Skin epidermis (tissue), 12 donors: ENCODE measurements around the gene CSRP1.
"Not testable (repeated sequence)": the region's sequence is repeated elsewhere in the genome, so short reads cannot be mapped to it uniquely, and the experiment has no call there.

Source experiments
- H3K27ac ChIP-seq, 21 experiments: fragments of 200-600 bp; sonication (generic) in 11 of 21; one replicate each; pipeline ENCODE4 v1.5.0; 2020; ENCODE audit warnings: mild to moderate bottlenecking in 3 of 21, inconsistent platforms in 2 of 21, moderate library complexity in 2 of 21
- H3K4me3 ChIP-seq, 7 experiments: fragments of 200-600 bp; sonication (generic) in 2 of 7; one replicate each; pipeline ENCODE4 v1.5.0; 2020; ENCODE audit warnings: inconsistent platforms in 2 of 7, mild to moderate bottlenecking in 2 of 7, moderate library complexity in 1 of 7

The CSRP1 gene

GRCh38 chr1:201486187-201486586, 20.7 kb downstream of the CSRP1 start:
- Histone ChIP-seq H3K4me3 (no peak overlapping the region), H3K27ac (peak overlapping the region in 1 of 21 experiments; percentile 16)

GRCh38 chr1:201485184-201485774, 21.6 kb downstream of the CSRP1 start:
- Histone ChIP-seq H3K27ac (peak overlapping the region in 1 of 21 experiments; percentile 16), H3K4me3 (no peak overlapping the region)

GRCh38 chr1:201483373-201483949, 23.5 kb downstream of the CSRP1 start:
- Histone ChIP-seq H3K27ac (peak overlapping the region in 2 of 21 experiments; percentile 18 to 40), H3K4me3 (no peak overlapping the region)

DNA sequence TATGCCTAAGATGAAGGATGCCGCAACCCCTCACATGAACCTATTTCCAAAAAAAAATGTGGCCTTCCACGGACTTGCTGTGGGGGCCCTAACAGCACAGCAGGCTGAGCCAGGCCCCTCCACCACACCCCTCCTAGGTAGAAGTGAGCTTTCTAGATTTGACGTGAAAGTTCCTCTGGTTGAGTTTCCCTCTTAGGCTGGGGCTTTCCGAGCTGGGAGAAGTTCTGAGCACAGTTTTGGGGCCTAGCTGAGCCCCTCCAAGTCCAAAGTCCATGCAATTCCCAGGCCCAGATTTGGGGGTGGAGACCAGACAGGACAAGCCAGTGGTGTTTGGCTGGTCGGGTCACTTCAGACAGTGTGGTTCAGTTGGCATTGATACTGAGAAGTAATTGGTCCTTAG, 24.2 kb downstream of the CSRP1 start:
- H3K4me3 ChIP-seq, result no peak overlapping the region
- peak overlapping the region in 5 of 21 experiments; percentile 0 to 77 (median 32) for H3K27ac ChIP-seq

DNA sequence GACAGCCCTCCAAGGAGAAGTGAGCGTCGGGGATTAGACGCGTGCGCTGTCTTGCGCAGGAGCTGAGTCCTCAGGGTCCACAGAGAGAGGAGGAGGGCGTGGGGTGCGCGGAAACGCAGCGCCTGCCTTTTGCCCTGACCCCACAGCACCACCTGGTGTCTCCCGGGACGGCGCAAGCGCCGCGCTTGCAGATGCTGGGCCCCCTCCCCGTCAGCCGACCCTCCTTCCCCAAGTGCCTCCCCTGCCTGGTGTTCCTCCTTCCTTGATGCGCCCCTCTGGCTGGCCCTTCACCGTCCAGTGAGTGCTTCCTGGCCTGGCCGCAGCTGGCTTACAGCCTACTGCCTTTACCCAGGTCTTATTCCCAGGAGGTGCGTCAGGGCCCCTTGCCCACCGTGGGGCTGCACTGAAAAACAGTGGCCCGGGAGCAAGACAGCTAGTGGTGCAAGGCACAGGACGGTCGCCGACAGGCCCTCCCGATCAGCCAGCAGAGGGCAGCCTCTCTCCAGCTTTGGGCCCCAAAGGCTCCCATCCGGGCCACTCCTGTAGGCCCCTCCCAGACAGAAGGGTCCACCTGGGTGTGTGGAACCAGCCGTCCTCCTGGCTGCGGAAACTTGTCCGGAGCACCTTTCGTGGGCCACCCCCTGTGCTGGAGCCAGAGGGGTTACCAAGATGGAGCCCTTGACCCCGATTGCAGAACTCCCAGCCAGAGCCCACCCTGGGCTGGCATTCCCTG, 25.0 kb downstream of the CSRP1 start:
- Histone ChIP-seq H3K4me3 (peak overlapping the region in 5 of 7 experiments; percentile 7 to 38 (median 33)), H3K27ac (peak overlapping the region in 9 of 21 experiments; percentile 54 to 82 (median 71))

GRCh38 chr1:201481004-201481380, 25.9 kb downstream of the CSRP1 start:
- peak overlapping the region in 16 of 21 experiments; percentile 1 to 82 (median 61) for H3K27ac ChIP-seq
- H3K4me3 ChIP-seq, result peak overlapping the region; percentile 7 to 38 (median 19)

DNA sequence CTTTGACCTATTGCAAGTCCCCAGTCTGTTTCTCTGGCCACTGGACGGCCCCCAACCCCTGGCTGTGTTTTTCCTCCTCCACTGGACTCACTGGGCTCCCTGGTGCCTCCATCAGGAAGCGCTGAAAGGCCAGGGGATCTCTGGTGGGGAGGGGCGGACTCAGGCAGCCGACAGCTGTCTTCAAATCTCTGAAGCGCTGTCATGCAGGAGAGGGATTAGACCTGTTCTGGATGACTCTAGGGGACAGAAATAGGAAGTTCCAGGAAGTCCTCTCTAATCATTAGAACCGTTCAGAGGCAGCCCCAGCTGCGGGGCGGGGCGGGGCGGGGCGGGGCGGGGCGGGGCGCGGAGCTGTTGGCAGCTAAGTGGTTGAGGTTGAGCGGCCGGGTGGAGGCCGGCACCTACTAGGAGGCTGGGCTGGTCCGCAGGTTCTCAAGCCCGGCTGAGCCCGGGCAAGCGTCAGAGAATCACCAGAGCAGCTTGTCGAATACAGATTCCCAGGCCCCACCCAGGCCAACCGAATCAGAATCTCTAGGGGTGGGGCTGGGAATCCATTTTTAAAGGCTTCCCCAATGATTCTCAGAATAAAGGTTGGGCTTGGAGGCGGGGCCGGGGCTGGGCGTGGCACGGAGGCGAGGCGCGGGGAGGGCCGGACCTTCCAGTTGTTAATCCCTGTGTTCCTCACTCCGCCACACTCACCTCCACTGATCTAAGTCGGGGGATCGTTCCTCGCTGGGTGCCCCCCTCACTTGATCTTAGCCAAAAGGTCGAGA, 26.5 kb downstream of the CSRP1 start:
- H3K27ac ChIP-seq, result peak overlapping the region in 19 of 21 experiments; percentile 6 to 82 (median 63)
- peak overlapping the region; percentile 7 to 38 (median 19) for H3K4me3 ChIP-seq

GRCh38 chr1:201479201-201479730, 27.7 kb downstream of the CSRP1 start:
- Histone ChIP-seq H3K4me3 (no peak overlapping the region), H3K27ac (peak overlapping the region in 16 of 21 experiments; percentile 15 to 87 (median 64))

GRCh38 chr1:201478666-201479065, 28.3 kb downstream of the CSRP1 start:
- H3K27ac ChIP-seq, result peak overlapping the region in 14 of 21 experiments; percentile 15 to 87 (median 58)
- not testable (repeated sequence) for H3K4me3 ChIP-seq

- Histone ChIP-seq H3K4me3 (peak overlapping the region in 1 of 7 experiments; percentile 6), H3K27ac (peak overlapping the region in 17 of 21 experiments; percentile 65 to 84 (median 77))
Measured at GRCh38 chr1:201476670-201477344, 30.1 kb downstream of the CSRP1 start.

DNA sequence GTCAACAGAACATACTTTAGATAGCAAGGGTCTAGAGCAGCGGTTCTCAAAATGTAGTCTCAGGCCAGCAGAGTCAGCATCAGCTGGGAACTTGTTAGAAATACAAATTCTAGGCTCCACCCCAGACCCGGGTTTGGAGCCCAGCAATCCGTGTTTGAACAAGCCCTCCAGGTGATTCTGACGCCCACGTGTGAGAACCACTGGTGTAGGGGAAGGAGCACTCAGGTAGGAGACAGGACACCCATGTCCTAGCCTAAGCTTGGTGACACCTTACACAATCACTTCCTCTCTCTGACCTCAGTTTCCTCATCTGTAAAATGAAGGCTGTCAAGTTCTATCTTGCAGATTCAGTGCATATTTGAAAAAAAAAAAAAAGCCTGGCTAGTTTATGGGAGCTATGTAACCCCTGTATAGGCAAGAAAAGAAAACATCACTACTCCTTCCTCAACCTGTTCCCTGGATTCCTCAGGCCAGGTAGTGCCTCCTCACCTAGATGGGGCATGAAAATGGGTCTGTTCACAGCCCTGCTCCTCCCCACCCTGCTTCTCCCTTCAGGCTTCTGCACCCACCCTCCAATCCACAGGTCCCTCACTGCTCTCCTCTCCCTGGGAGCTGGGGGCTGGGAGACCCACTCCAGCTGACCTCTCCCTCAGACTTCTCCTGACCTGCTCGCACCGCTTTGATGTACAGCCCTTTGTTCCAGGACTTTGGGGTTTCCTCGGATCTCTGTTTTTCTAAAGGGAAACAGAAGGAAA, 30.8 kb downstream of the CSRP1 start:
- Histone ChIP-seq H3K4me3 (peak overlapping the region in 1 of 7 experiments; percentile 6), H3K27ac (peak overlapping the region in 18 of 21 experiments; percentile 33 to 84 (median 77))

DNA sequence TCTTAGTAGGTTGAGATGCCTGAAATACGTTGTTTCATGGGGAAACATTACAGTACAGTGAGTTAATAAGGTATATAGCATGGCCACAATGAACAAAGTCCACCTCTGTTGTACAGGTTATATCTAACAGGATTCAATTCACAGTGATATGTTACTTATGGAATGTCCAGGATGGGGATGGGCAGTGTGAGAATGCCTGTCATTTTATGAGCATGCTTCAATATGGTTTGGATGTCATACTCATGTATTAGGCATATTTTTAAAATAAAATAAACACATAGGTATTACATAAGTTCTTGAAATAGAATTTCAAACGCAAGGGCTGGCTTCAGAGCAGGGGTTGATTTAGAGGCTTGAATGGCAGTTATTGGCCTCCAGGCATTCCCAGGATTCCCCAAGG, 31.8 kb downstream of the CSRP1 start:
- peak overlapping the region in 5 of 21 experiments; percentile 15 to 84 (median 58) for H3K27ac ChIP-seq
- no peak overlapping the region for H3K4me3 ChIP-seq

- no peak overlapping the region for H3K4me3 ChIP-seq
- H3K27ac ChIP-seq, result no peak overlapping the region
Measured at GRCh38 chr1:201473296-201473695, 33.6 kb downstream of the CSRP1 start.

DNA sequence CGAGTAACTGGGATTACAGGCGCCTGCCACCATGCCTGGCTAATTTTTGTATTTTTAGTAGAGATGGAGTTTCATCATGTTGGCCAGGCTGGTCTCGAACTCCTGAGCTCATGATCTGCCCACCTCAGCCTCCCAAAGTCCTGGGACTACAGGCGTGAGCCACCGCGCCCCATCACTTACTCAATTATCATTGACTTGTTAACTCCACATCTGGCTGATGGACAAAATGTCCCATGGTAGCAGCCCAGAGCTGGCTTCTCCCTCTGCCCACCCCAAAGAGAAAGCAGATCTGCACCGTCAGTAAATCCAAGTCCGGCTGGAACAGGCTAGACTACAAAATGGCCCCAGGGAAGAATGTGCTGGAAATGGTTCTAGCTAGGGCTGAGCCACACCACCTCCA, 34.6 kb downstream of the CSRP1 start:
- H3K4me3 ChIP-seq, result not testable (repeated sequence)
- peak overlapping the region in 2 of 21 experiments; percentile 3 to 18 for H3K27ac ChIP-seq

DNA sequence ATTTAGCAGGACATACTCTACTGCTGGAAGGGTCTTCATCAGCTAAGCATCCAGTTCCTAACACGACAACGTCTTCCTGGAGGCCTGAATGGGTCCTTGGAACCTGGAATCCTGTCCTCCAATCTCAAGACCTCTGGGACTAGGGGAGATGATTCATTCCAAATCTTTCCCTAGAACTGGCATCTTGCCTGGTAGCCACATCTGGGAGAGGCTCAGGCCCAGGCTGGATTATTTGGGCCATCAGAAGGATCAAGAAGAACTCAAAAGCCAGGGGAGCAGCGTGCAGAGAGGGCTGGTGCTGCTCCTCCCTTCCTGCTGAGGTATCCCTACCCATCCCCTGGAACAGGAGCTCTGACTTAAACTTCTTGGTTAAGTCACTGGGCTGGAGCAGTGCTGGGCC, 35.2 kb downstream of the CSRP1 start:
- Histone ChIP-seq H3K4me3 (no peak overlapping the region), H3K27ac (peak overlapping the region in 3 of 21 experiments; percentile 3 to 94 (median 62))

DNA sequence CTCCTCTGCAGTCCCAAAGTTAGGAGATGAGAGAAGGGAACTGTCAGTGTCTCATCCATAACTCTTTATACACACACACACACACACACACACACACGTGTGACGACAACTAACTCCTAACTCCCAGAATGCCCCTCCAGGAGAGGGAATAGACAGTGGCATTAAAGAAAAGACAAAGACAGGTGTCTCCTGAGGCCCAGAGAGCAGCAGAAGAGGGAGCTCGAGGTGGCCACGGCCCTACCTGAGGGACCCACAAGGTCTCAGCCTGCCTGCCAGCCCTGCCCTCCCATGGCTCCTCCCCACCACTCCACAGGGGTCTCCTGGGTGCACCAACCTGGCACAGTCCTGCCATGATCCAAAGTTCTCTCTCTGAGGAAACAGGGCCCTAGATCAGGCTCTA, 36.3 kb downstream of the CSRP1 start:
- H3K27ac ChIP-seq, result peak overlapping the region in 3 of 21 experiments; percentile 88 to 95 (median 94)

DNA sequence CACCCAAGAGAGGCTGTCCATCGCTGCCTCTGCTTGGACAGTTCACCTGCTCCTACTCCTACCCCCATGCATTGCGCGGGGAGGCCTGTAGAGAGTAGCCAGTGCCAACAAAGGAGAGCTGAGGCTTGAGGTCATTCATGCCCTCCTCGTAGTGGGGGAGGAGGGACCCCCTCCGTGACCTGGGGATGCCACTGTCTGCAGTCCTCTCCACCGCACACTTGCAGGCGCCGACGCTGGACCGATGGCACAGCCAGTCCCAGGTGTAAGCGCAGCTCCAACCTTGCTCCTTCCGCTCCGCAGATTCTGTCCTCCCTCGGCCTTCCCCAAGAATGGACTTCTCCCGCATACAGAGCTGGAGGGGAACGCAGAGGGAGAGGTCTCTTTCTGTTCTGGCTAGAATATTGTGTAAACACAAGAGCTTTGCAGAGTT, 37.3 kb downstream of the CSRP1 start:
- peak overlapping the region; percentile 53 to 87 (median 75) for H3K4me3 ChIP-seq
- H3K27ac ChIP-seq, result peak overlapping the region in 19 of 21 experiments; percentile 18 to 99 (median 95)

More for the DNA sequence above, 36.3 kb downstream of the CSRP1 start:
- H3K4me3 ChIP-seq, result no peak overlapping the region
